LNCaP clone FGC (cell line): Measurements from ENCODE around the gene C17orf75.

Experiments used
- DNase-seq: peaks from one replicate; pipeline ENCODE4 v3.0.0-alpha.2; 2011; ENCODE audit warnings: low read depth
- H3K4me3 ChIP-seq: 2 replicates; pipeline ENCODE4 v1.5.1; 2011; ENCODE audit warnings: mild to moderate bottlenecking, low read depth, low read length, control low read depth
- CTCF ChIP-seq: IDR thresholded peaks from 2 replicates; pipeline ENCODE4 v1.5.1; 2012; ENCODE audit warnings: mild to moderate bottlenecking; ENCODE audit not compliant: control insufficient read depth, insufficient read depth; ENCODE audit errors: extremely low read depth

The C17orf75 gene

GRCh38 chr17:32279891-32280716 lies 61.9 kb downstream of the C17orf75 start:
- TF ChIP-seq CTCF: no peak
- no peak for DNase-seq
- H3K4me3 ChIP-seq: no peak overlapping the region

DNA sequence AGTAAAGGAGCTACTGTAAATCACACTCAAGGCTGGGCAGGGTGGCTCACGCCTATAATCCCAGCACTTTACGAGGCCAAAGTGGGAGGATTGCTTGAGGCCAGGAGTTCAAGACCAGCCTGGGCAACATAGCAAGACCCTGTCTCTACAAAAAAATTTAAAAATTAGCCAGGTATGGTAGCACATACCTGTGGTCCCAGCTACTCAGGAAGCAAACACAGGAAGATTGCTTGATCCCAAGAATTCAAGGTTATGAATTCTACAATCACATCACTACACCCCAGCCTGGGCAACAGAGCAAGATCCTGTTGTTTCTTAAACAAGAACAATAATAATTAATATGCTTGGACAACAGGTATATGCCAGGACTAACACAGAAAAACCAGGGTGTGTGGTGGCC lies 63.2 kb downstream of the C17orf75 start:
- DNase-seq: no peak
- TF ChIP-seq CTCF: no peak
- no peak overlapping the region for H3K4me3 ChIP-seq
